WTC11 (cell line): Measurements from ENCODE around the gene ZNF740. TPM values are rescaled to one million over a fixed set of nuclear protein-coding genes. Genes with fewer than 3 reads are reported as not detected.

Experiments used
- ATAC-seq: fragments of 200-7000 bp; cut with Tn5 transposase; 2 replicates; pipeline ENCODE4 v1.10.0; 2021; ENCODE audit warnings: mild to moderate bottlenecking, moderate library complexity
- CTCF ChIA-PET: fragments of 300-600 bp; sonication (Branson Sonifier 250); formaldehyde crosslinking; loops from one replicate; lab custom pipeline; 2021; ENCODE audit warnings: antibody characterized with exemption; lab: Charles Lee
- POLR2A ChIA-PET: fragments of 350-600 bp; sonication (Branson Sonifier 250); formaldehyde crosslinking; loops from one replicate; lab custom pipeline; 2021; ENCODE audit warnings: antibody characterized with exemption; lab: Charles Lee
- DNase-seq: peaks from one replicate; pipeline ENCODE4 v3.0.0; 2021; ENCODE audit warnings: low spot score
- H3K27ac Mint-ChIP-seq: 2 replicates; pipeline ENCODE4 v1.8.0; 2021; ENCODE audit warnings: mixed read lengths
- H3K27me3 Mint-ChIP-seq: 2 replicates; pipeline ENCODE4 v1.8.0; 2021; ENCODE audit warnings: low read depth, mild to moderate bottlenecking, moderate library complexity, mixed read lengths
- H3K36me3 Mint-ChIP-seq: 2 replicates; pipeline ENCODE4 v1.8.0; 2021; ENCODE audit warnings: mixed read lengths
- H3K4me1 Mint-ChIP-seq: 2 replicates; pipeline ENCODE4 v1.8.0; 2022; ENCODE audit warnings: mixed read lengths
- H3K4me3 Mint-ChIP-seq: 2 replicates; pipeline ENCODE4 v1.8.0; 2021; ENCODE audit warnings: mild to moderate bottlenecking, moderate library complexity, mixed read lengths
- H3K9me3 Mint-ChIP-seq: 2 replicates; pipeline ENCODE4 v1.8.0; 2021; ENCODE audit warnings: mixed read lengths
- AR ChIP-seq: fragments of 250-450 bp; sonication (Bioruptor Pico); IDR thresholded peaks from 2 replicates; pipeline ENCODE4 v1.9.0; 2021; ENCODE audit warnings: mild to moderate bottlenecking
- ATF6 ChIP-seq: sonication (generic); formaldehyde crosslinking; IDR thresholded peaks from 2 replicates; pipeline ENCODE4 v1.8.1; 2023; ENCODE audit warnings: mild to moderate bottlenecking, missing genetic modification reagents
- CREB1 ChIP-seq: sonication (generic); formaldehyde crosslinking; IDR thresholded peaks from 2 replicates; pipeline ENCODE4 v1.8.0; 2023; ENCODE audit warnings: mild to moderate bottlenecking, missing genetic modification reagents
- ELF4 ChIP-seq: sonication (generic); formaldehyde crosslinking; IDR thresholded peaks from 2 replicates; pipeline ENCODE4 v1.8.1; 2022; ENCODE audit warnings: low read depth, mild to moderate bottlenecking, moderate library complexity, missing genetic modification reagents
- EMX1 ChIP-seq: fragments of 250-450 bp; sonication (Bioruptor Pico); IDR thresholded peaks from 2 replicates; pipeline ENCODE4 v1.8.0; 2021; ENCODE audit warnings: mild to moderate bottlenecking
- FOXK1 ChIP-seq: sonication (generic); formaldehyde crosslinking; IDR thresholded peaks from 2 replicates; pipeline ENCODE4 v1.8.0; 2022; ENCODE audit warnings: mild to moderate bottlenecking, moderate library complexity, missing genetic modification reagents
- IRF1 ChIP-seq: sonication (generic); formaldehyde crosslinking; IDR thresholded peaks from 2 replicates; pipeline ENCODE4 v1.8.0; 2023; ENCODE audit warnings: missing genetic modification reagents
- NFYB ChIP-seq: sonication (generic); formaldehyde crosslinking; conservative IDR thresholded peaks from 2 replicates; pipeline ENCODE4 v1.8.0; 2022; ENCODE audit warnings: low read depth, missing genetic modification reagents
- NR3C1 ChIP-seq: sonication (generic); formaldehyde crosslinking; conservative IDR thresholded peaks from 2 replicates; pipeline ENCODE4 v1.8.1; 2023; ENCODE audit warnings: low read depth, mild to moderate bottlenecking, missing genetic modification reagents
- RORB ChIP-seq: fragments of 250-450 bp; sonication (Bioruptor Pico); IDR thresholded peaks from 2 replicates; pipeline ENCODE4 v1.9.0; 2021; ENCODE audit warnings: mild to moderate bottlenecking
- STAT6 ChIP-seq: sonication (generic); formaldehyde crosslinking; conservative IDR thresholded peaks from 2 replicates; pipeline ENCODE4 v1.8.1; 2023; ENCODE audit warnings: mild to moderate bottlenecking, low read depth, missing genetic modification reagents, moderate library complexity
- TP53 ChIP-seq: sonication (generic); formaldehyde crosslinking; IDR thresholded peaks from 2 replicates; pipeline ENCODE4 v1.8.1; 2023; ENCODE audit warnings: mild to moderate bottlenecking, missing genetic modification reagents
- ZNF263 ChIP-seq: sonication (generic); formaldehyde crosslinking; IDR thresholded peaks from 2 replicates; pipeline ENCODE4 v1.8.1; 2022; ENCODE audit warnings: low read depth, mild to moderate bottlenecking, moderate library complexity, missing genetic modification reagents
- ZNF423 ChIP-seq: fragments of 250-450 bp; sonication (Bioruptor Pico); IDR thresholded peaks from 2 replicates; pipeline ENCODE4 v2.1.2; 2022; ENCODE audit warnings: mild to moderate bottlenecking, moderate library complexity
- ZNF425 ChIP-seq: fragments of 250-450 bp; sonication (Bioruptor Pico); conservative IDR thresholded peaks from 2 replicates; pipeline ENCODE4 v1.9.0; 2021; ENCODE audit warnings: mild to moderate bottlenecking
- total RNA-seq: library from RNA; stranded (reverse); gene quantifications from 3 replicates; pipeline ENCODE4 v1.2.3, GENCODE V29; 2021

ZNF740 gene
- total RNA-seq, 1 experiment from 2014 or later: 26.6 TPM

- H3K9me3 Mint-ChIP-seq: no peaks in the 10 kb centered on the region
- TF ChIP-seq ELF4: no peak
- no peak for TF ChIP-seq CREB1 (CRISPR knock-in tag)
- no peak for TF ChIP-seq TP53
- H3K27ac Mint-ChIP-seq: no peak overlapping the region
- H3K4me1 Mint-ChIP-seq: peaks cover 17% of the 10 kb centered on the region
- H3K27me3 Mint-ChIP-seq: peaks cover 92% of the 10 kb centered on the region
- no peak overlapping the region for H3K4me3 Mint-ChIP-seq
- no peak for ATAC-seq
- CTCF ChIA-PET: interaction anchor here (0.8 to 4.5 kb wide), 9 partner anchors 9 to 150 kb away, joined by 3 to 62 read pairs (median 5); partner anchors contain the start of genes AAAS and CSAD
- DNase-seq: no peak
- H3K36me3 Mint-ChIP-seq: no peaks in the 10 kb centered on the region
- POLR2A ChIA-PET: no interaction called here
These were observed 8.7 kb upstream of the ZNF740 start for GRCh38 chr12:53171725-53172329.

- H3K4me1 Mint-ChIP-seq: peaks cover 17% of the 10 kb centered on the region
- TF ChIP-seq ZNF263 (CRISPR knock-in tag): no peak
- TF ChIP-seq AR (CRISPR knock-in tag): no peak
- no peak for TF ChIP-seq STAT6 (CRISPR knock-in tag)
- no peak for TF ChIP-seq FOXK1 (CRISPR knock-in tag)
- no peak for TF ChIP-seq ZNF423 (CRISPR knock-in tag)
- no peak for TF ChIP-seq IRF1
- TF ChIP-seq NFYB (CRISPR knock-in tag): no peak
- no peak for TF ChIP-seq NR3C1 (CRISPR knock-in tag)
- TF ChIP-seq EMX1 (CRISPR knock-in tag): no peak
- no peak for TF ChIP-seq RORB (CRISPR knock-in tag)
- TF ChIP-seq ATF6 (CRISPR knock-in tag): no peak
- no peak for TF ChIP-seq ZNF425 (CRISPR knock-in tag)
- CTCF ChIA-PET: interaction anchor here (0.8 to 4.5 kb wide), 8 partner anchors 9 to 149 kb away, joined by 3 to 62 read pairs (median 4); partner anchors contain the start of genes AAAS and CSAD
- no peak overlapping the region for H3K27ac Mint-ChIP-seq
- no peak overlapping the region for H3K4me3 Mint-ChIP-seq
- no peak for ATAC-seq
- POLR2A ChIA-PET: no interaction called here
- DNase-seq: no peak
- H3K9me3 Mint-ChIP-seq: no peaks in the 10 kb centered on the region
- H3K27me3 Mint-ChIP-seq: peaks cover 92% of the 10 kb centered on the region
- no peaks in the 10 kb centered on the region for H3K36me3 Mint-ChIP-seq
These were observed 8.2 kb upstream of the ZNF740 start for GRCh38 chr12:53172352-53172751.
